HEK293 (cell line): Measurements from ENCODE around the gene TTC9B.

Experiments used
- CTCF ChIP-seq: fragments of 450-650 bp; formaldehyde crosslinking; IDR thresholded peaks from 2 replicates; pipeline ENCODE4 v1.5.1; 2016; ENCODE audit warnings: missing biosample characterization, missing genetic modification characterization
- ELK4 ChIP-seq: IDR thresholded peaks from 2 replicates; pipeline ENCODE4 v1.6.1; 2011; ENCODE audit warnings: mild to moderate bottlenecking, low read depth, low read length, borderline replicate concordance
- KLF8 ChIP-seq: fragments of 450-650 bp; formaldehyde crosslinking; IDR thresholded peaks from 2 replicates; pipeline ENCODE4 v1.5.1; 2016; ENCODE audit warnings: missing biosample characterization, missing genetic modification characterization
- OSR2 ChIP-seq: fragments of 450-650 bp; formaldehyde crosslinking; IDR thresholded peaks from 2 replicates; pipeline ENCODE4 v1.5.1; 2016; ENCODE audit warnings: missing biosample characterization, missing genetic modification characterization
- PRDM2 ChIP-seq: fragments of 450-650 bp; formaldehyde crosslinking; IDR thresholded peaks from 2 replicates; pipeline ENCODE4 v1.5.1; 2016; ENCODE audit warnings: missing biosample characterization, missing genetic modification characterization, borderline replicate concordance
- ZBTB11 ChIP-seq: fragments of 450-650 bp; formaldehyde crosslinking; conservative IDR thresholded peaks from 2 replicates; pipeline ENCODE4 v1.5.1; 2016; ENCODE audit warnings: low read depth, missing biosample characterization, missing genetic modification characterization
- ZFP3 ChIP-seq: fragments of 450-650 bp; formaldehyde crosslinking; IDR thresholded peaks from 2 replicates; pipeline ENCODE4 v1.5.1; 2016; ENCODE audit warnings: low read depth, missing biosample characterization, missing genetic modification characterization
- ZNF18 ChIP-seq: fragments of 450-650 bp; formaldehyde crosslinking; IDR thresholded peaks from 2 replicates; pipeline ENCODE4 v1.5.1; 2016; ENCODE audit warnings: missing biosample characterization, missing genetic modification characterization
- ZNF221 ChIP-seq: fragments of 450-650 bp; formaldehyde crosslinking; IDR thresholded peaks from 2 replicates; pipeline ENCODE4 v1.5.1; 2017; ENCODE audit warnings: missing biosample characterization, missing genetic modification characterization, borderline replicate concordance
- ZNF302 ChIP-seq: fragments of 450-650 bp; formaldehyde crosslinking; IDR thresholded peaks from 2 replicates; pipeline ENCODE4 v1.5.1; 2016; ENCODE audit warnings: missing biosample characterization, missing genetic modification characterization, low read depth
- ZNF768 ChIP-seq: fragments of 450-650 bp; formaldehyde crosslinking; IDR thresholded peaks from 2 replicates; pipeline ENCODE4 v1.5.1; 2018; ENCODE audit warnings: missing biosample characterization, mild to moderate bottlenecking, missing genetic modification characterization
- ZSCAN30 ChIP-seq: fragments of 450-650 bp; IDR thresholded peaks from 2 replicates; pipeline ENCODE4 v1.5.1; 2018; ENCODE audit warnings: missing biosample characterization, mild to moderate bottlenecking, missing genetic modification characterization, moderate library complexity

GRCh38 chr19:40234429-40235237, 16.4 kb upstream of the TTC9B start:
- TF ChIP-seq KLF8 (tag by site-specific recombination), result no peak
- TF ChIP-seq ZNF221 (tag by site-specific recombination), result no peak
- TF ChIP-seq OSR2 (tag by site-specific recombination), result no peak
- no peak for TF ChIP-seq ZFP3 (tag by site-specific recombination)
- TF ChIP-seq PRDM2 (tag by site-specific recombination), result no peak
- no peak for TF ChIP-seq ZNF302 (tag by site-specific recombination)
- TF ChIP-seq CTCF (tag by site-specific recombination), result no peak
- TF ChIP-seq ELK4, result no peak
- TF ChIP-seq ZBTB11 (tag by site-specific recombination), result no peak
- TF ChIP-seq ZSCAN30, result no peak
- TF ChIP-seq ZNF18 (tag by site-specific recombination), result no peak
- no peak for TF ChIP-seq ZNF768 (tag by site-specific recombination)
